Neural cell (in vitro differentiated cells): Measurements from ENCODE around the gene SLC25A29.

Experiments
- CTCF ChIP-seq: fragments of 450-650 bp; IDR thresholded peaks from 2 replicates; pipeline ENCODE4 v1.5.1; 2014; ENCODE audit warnings: antibody characterized with exemption, mild to moderate bottlenecking, moderate library complexity; ENCODE audit not compliant: poor library complexity, severe bottlenecking
- EP300 ChIP-seq: fragments of 450-650 bp; conservative IDR thresholded peaks from 2 replicates; pipeline ENCODE4 v1.6.1; 2014; ENCODE audit warnings: antibody characterized with exemption, mild to moderate bottlenecking, moderate library complexity; ENCODE audit not compliant: poor library complexity, severe bottlenecking
- EZH2 ChIP-seq: fragments of 200-600, 300-800 bp; shearing (Covaris generic), sonication (generic); IDR thresholded peaks from 2 replicates; pipeline ENCODE4 v1.6.1; 2014; ENCODE audit warnings: antibody characterized with exemption, low read length, borderline replicate concordance, mild to moderate bottlenecking; ENCODE audit not compliant: insufficient read depth, poor library complexity, severe bottlenecking
- REST ChIP-seq: IDR thresholded peaks from 2 replicates; pipeline ENCODE4 v1.6.1; 2012; ENCODE audit warnings: borderline replicate concordance

- TF ChIP-seq REST = no peak
- TF ChIP-seq CTCF = no peak
- TF ChIP-seq EZH2 = no peak
- TF ChIP-seq EP300 = no peak
Measured at GRCh38 chr14:100317389-100317788, 11.1 kb upstream of the SLC25A29 start.
